NCI-H1417 treated with DMSO at 0.1 percent for 48 hours (cell line): ENCODE data around the gene ARID4B.
A peak's percentile ranks its signal among the peaks of the same experiment; 100 is the strongest.
"Not testable (repeated sequence)": the region's sequence is repeated elsewhere in the genome, so short reads cannot be mapped to it uniquely, and the experiment has no call there.

Experiments
- DNase-seq: peaks from one replicate; lab custom pipeline; 2025; lab: John Stamatoyannopoulos, UW

Gene ARID4B

DNA sequence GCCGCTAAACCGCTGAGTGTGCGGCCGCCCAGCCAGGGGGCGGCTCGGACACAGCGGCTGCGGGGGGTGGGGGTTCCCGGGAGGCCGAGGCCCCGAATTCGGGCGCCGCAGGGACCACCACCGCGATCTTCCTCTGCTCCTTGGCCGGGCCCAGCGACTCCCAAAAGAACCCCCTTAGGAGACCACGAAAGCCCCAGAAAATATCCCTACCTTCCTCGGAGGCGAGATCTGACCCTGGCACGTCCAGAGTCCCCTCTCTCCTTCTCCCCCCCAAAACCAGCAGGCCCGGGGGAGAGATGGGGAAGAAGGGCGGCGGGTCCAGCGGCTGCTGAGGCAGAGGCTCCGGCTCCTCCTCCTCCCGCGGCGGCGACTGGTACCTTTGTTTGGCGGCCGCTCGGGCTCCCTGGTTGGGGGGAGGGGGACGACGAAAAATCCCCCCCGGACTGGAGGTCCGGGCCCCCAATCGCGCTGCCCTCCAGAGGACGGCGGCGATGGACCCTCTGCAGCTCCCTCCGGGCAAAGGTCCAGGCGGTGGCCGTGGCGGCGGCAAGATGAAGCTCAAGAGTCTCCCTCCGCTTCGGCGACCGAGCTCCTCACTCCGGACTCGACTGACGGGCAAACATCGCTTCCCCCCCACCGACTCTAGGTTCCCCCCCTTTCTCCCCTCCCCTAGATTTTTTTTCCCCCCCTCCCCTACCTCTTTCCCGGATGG lies at the start of gene ARID4B:
Gene ARID4B (minus strand): TSS at position 621 of the 712 bp plus-strand sequence. CDS start 1,260 bp downstream, outside the sequence.
- no peak for DNase-seq

GRCh38 chr1:235375919-235376605 lies 48.1 kb upstream of the ARID4B start:
- DNase-seq = no peak

- DNase-seq = no peak
These were observed 41.8 kb upstream of the ARID4B start for GRCh38 chr1:235369802-235370201.

GRCh38 chr1:235368428-235368827 lies 40.4 kb upstream of the ARID4B start:
- DNase-seq = no peak

GRCh38 chr1:235367000-235367908 lies 39.3 kb upstream of the ARID4B start, which contains the start of gene TBCE:
Gene TBCE (plus strand): TSS chr1:235367427. CDS start chr1:235380050, 12,623 bp downstream.
- DNase-seq = peak; percentile 88

- DNase-seq = no peak
These were observed 38.3 kb upstream of the ARID4B start for GRCh38 chr1:235366286-235366685.

DNA sequence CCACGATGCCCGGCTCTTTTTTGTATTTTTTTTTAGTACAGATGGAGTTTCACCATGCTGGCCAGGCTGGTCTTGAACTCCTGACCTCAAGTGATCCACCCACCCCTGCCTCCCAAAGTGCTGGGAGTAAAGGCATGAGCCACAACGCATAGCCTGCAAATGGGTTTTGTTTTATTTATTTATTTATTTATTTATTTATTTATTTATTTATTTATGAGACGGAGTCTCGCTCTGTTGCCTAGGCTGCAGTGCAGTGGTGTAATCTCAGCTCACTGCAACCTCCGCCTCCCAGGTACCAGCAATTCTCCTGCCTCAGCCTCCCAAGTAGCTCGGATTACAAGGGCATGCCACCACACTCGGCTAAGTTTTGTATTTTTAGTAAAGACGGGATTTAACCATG lies 36.2 kb upstream of the ARID4B start:
- DNase-seq = not testable (repeated sequence)

DNA sequence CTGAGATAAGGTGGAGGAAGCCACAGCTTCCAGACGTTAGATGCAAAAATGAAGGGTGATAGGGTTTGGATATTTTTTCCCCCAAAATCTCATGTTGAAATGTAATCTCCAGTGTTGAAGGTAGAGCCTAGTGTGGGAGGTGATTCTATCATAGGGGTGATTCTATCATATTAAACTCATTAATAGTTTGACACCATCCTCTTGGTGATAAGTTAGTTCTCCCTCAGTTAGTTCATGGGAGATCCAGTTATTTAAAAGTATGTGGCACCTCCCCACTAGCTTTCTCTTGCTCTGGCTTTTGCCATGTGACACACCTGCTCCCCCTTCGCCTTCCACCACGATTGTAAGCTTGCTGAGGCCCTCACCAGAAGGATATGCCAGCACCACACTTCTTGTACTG lies 30.9 kb upstream of the ARID4B start:
- no peak for DNase-seq

DNA sequence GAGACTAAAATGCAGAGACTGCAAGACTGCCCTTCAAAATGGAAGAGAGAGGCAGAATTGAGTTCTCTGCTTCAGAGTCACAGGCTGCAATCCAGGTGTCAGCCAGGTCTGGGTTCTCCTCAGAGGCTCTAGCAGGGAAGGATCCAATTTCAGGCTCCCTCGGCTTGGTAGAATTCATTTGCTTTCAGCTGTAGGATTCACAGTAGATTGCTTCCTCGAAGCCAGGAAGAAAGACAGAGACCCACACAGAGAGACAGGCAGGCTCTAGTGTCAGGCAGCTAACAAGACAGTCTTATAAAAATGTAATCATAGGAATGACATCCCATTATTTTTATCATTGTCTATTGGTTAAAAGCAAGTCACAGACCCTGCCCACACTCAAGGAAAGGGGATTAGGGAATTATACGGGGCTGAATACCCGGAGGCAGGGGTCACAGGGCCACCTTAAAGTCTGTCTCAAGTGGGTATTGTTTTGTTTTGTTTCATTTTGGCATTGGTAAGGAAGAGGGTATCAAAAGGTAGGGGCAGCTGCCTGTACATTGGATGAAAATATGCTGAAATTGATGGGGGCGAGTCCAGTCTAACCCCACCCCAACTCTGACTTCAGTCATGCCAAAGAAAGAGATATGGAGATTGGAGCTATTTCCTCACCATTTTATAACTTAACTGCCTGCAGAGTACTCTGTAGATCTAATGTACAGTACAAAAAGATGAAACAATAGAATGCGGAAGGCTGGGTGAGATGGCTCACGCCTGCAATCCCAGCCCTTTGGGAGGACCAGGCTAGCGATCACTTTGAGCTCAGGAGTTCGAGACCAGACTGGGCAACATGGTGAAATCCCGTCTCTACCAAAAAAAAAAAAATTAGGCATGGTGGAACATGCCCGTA lies 29.8 kb upstream of the ARID4B start:
- no peak for DNase-seq

GRCh38 chr1:235351898-235352297 lies 23.9 kb upstream of the ARID4B start:
- DNase-seq = no peak

DNA sequence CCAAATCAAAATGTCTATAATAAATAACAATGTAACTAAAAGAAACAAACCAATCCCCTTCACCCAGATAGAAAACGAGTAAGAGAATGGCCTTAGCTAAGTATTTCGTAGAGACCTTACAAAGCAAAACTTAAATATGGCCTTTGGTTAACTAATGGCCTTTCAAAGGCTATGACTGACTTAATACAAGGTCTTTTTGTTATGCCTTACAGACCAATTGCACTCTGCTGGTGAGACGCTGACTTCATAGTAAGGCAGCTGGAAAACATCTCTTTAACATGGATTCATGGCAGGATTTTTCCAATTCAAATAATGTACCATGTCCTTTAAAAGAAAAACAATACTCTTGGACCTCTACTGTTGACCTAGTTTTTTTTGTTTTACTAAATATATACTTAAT lies 23.5 kb upstream of the ARID4B start:
- no peak for DNase-seq

DNA sequence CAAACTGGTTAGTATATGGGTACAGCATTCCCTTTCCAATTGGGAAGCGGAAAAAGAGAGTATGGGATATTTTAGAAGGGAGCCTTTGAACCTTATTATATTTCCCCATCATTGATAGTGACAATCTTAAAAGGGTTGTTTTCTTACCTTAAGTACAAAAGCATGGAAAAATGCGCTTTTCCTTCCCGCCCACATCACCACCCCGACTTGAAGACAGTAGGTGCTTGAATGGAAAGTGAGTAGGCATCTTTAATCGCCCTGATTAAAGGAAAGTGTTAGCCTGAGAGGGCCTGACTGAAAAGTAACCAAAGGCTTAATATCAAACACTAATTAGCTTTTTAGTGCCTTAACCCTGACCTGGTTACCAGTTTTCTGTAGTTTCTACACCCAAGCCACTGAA lies 15.7 kb upstream of the ARID4B start:
- no peak for DNase-seq

DNA sequence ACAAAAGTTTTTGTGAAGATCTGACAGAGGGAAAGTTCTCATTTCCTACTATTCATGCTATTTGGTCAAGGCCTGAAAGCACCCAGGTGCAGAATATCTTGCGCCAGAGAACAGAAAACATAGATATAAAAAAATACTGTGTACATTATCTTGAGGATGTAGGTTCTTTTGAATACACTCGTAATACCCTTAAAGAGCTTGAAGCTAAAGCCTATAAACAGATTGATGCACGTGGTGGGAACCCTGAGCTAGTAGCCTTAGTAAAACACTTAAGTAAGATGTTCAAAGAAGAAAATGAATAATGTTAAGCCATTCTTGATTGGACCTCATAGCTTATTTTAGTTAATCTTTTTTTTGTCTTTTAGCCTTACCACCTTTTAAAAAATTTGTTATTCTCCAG lies 14.5 kb upstream of the ARID4B start:
- no peak for DNase-seq

- no peak for DNase-seq
These were observed 14.1 kb upstream of the ARID4B start for GRCh38 chr1:235342039-235342438.

DNA sequence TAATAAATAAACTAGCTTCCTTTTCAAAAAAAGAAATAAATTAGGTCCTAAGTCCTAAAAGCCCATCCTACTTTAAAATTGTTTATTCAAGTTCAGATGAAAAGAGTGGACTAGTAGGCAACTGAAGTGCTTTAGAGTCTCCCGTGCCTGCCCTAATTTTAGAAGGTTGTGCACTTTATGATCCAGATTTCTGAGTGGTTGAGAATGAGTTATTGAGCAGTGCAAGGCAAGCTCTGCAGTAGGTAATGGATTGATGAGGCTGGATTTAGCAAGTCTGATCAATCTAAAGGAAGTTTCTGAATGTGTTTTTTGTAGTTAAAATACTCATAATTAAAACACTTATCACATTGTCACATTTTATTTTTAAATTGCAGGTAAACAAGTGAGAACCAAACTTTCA lies 13.4 kb upstream of the ARID4B start:
- DNase-seq = no peak

DNA sequence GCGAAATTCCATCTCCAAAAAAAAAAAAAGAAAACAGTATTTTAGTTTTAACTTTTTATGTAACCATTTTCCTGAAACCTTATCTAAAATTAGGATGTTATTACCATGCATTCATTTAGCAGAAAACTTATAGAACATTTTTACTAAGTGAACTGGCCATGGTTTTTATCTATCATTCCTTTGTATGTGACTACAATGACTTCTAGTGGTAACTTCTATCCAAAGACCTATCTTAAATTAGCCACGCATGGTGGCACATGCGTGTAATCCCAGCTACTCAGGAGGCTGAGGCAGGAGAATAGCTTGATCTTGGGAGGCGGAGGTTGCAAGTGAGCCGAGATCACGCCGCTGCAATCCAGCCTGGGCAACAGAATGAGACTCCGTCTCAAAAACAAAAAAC lies 11.8 kb upstream of the ARID4B start:
- no peak for DNase-seq

GRCh38 chr1:235336903-235337302 lies 8.9 kb upstream of the ARID4B start:
- no peak for DNase-seq

DNA sequence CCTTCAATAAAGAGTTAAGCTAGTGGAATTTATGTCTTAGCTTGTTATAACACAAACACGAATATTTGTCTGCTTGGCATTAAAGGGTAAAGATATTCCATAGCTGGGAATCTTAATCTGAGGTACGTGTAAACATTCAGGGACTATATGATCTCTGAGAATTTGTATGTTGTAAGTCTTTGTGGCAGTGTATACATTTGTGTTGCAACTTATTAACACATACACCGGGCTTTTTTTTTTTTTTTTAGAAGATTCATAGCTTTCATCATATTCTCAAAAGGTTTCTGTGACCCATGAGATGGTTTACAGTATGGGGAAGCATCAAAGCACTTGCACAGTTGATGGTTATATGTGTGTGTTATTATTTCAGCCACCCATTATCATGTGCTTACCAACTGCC lies 3.4 kb upstream of the ARID4B start:
- no peak for DNase-seq

- no peak for DNase-seq
These were observed 2.9 kb upstream of the ARID4B start for GRCh38 chr1:235330918-235331285.

DNA sequence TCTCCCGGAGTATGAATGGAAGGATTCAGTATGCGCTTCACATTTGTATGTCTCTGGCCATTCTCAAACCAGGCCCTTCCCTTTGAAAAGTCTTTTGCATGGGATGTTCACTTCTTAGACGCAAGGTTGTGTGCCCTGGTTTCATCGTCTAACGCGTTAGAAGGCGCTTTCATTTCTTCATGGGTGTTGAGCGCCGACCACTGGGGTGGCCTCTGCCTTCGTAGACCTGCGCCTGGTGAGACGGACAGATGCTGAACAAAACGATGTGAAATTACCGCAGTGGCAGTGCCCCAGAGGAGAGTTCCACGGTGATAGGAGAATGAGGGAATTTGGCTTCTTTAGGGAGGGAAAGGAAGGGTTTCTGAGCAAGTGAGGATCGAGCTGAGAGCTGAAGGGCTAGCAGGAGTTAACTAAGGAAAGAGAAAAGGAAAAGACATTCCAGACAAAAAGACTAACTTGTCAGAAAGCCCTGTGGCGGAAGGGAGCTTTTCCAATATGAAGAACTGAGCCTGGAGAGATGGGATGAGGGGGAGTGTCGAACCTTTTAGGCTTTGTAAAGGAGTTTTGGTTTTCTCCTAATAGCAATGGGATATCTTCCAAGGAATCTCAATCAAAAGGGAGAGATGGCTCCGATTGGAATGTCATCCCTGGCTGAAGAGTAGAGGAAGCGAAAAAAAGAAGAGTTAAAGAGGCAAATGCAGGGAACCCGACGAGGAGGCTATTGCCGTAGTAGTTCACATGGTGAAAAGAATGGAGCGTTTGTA lies 1.3 kb upstream of the ARID4B start:
- DNase-seq = no peak
